Activated CD8-positive, alpha-beta memory T cell treated with anti-CD3 and anti-CD28 coated beads for 1 hour (primary cell): ENCODE results near the gene SPTBN4.
"Not testable (repeated sequence)": the region's sequence is repeated elsewhere in the genome, so short reads cannot be mapped to it uniquely, and the experiment has no call there.

Source experiments
- DNase-seq, 2 donors: peaks; one replicate each; pipeline ENCODE4 v3.0.0-alpha.2; 2020; ENCODE audit warnings: low read depth in 1 of 2; ENCODE audit errors: extremely low read depth in 1 of 2

Gene SPTBN4

GRCh38 chr19:40613690-40614621 lies 147.2 kb downstream of the SPTBN4 start:
- DNase-seq = peak; percentile 64 to 73

GRCh38 chr19:40614622-40615411 lies 148.0 kb downstream of the SPTBN4 start:
- peak; percentile 65 to 71 for DNase-seq

- DNase-seq = no peak
Observed at GRCh38 chr19:40616178-40616577, 149.4 kb downstream of the SPTBN4 start.

- no peak for DNase-seq
Observed at GRCh38 chr19:40616941-40617340, 150.1 kb downstream of the SPTBN4 start.

- DNase-seq = no peak
Observed at GRCh38 chr19:40617961-40618360, 151.2 kb downstream of the SPTBN4 start.

GRCh38 chr19:40619333-40620160 lies 152.7 kb downstream of the SPTBN4 start:
- no peak for DNase-seq

GRCh38 chr19:40620161-40620485 lies 153.3 kb downstream of the SPTBN4 start:
- DNase-seq = no peak

- no peak for DNase-seq
Observed at GRCh38 chr19:40621283-40621682, 154.5 kb downstream of the SPTBN4 start.

GRCh38 chr19:40621966-40622772 lies 155.4 kb downstream of the SPTBN4 start:
- no peak for DNase-seq

- DNase-seq = no peak
Observed at GRCh38 chr19:40622773-40623075, 155.9 kb downstream of the SPTBN4 start.

- no peak for DNase-seq
Observed at GRCh38 chr19:40623403-40624251, 156.8 kb downstream of the SPTBN4 start.

GRCh38 chr19:40624369-40625153 lies 157.8 kb downstream of the SPTBN4 start:
- DNase-seq = not testable (repeated sequence)

GRCh38 chr19:40625406-40626120 lies 158.8 kb downstream of the SPTBN4 start:
- no peak for DNase-seq
